Natural killer cell (primary cell): Measurements from ENCODE around the gene BTBD2. TPM values are rescaled to one million over a fixed set of nuclear protein-coding genes. Genes with fewer than 3 reads are reported as not detected.

ENCODE experiments used
- ATAC-seq, 3 donors: fragments of 150-1000 bp in 2 of 3; fragments of 200-7000 bp in 1 of 3; cut with Tn5 transposase; 1 replicate in 1 of 3; 2 replicates in 2 of 3; pipeline ENCODE4 v1.10.0; 2021; ENCODE audit warnings: mild to moderate bottlenecking in 2 of 3, moderate library complexity in 2 of 3
- DNase-seq, 2 donors: peaks; one replicate each; pipeline versions ENCODE4 v3.0.0 to v3.0.0-alpha.2; 2013 to 2021; ENCODE audit warnings: mixed read lengths in 1 of 2
- H3K27ac ChIP-seq: one replicate; pipeline ENCODE4 v1.5.1; 2013; ENCODE audit warnings: mild to moderate bottlenecking, low read length
- H3K27me3 ChIP-seq: one replicate; pipeline ENCODE4 v1.6.1; 2013; ENCODE audit warnings: low read length; ENCODE audit not compliant: control insufficient read depth, insufficient read depth
- H3K36me3 ChIP-seq: one replicate; pipeline ENCODE4 v1.6.1; 2013; ENCODE audit warnings: low read length; ENCODE audit not compliant: control insufficient read depth, insufficient read depth
- H3K4me1 ChIP-seq: one replicate; pipeline ENCODE4 v1.6.1; 2013; ENCODE audit warnings: low read length; ENCODE audit not compliant: control insufficient read depth, insufficient read depth
- H3K4me3 ChIP-seq: one replicate; pipeline ENCODE4 v1.5.1; 2013; ENCODE audit warnings: low read length
- H3K9me3 ChIP-seq: one replicate; pipeline ENCODE4 v1.6.1; 2013; ENCODE audit warnings: low read length; ENCODE audit not compliant: control insufficient read depth, insufficient read depth
- H3K27ac Mint-ChIP-seq, 2 donors: one replicate each; pipeline ENCODE4 v1.8.0; 2022; ENCODE audit warnings: mild to moderate bottlenecking in 2 of 2, mixed read lengths in 2 of 2, moderate library complexity in 1 of 2
- H3K27me3 Mint-ChIP-seq, 2 donors: one replicate each; pipeline ENCODE4 v1.8.0; 2022; ENCODE audit warnings: low read depth in 2 of 2, mixed read lengths in 2 of 2
- H3K36me3 Mint-ChIP-seq: one replicate; pipeline ENCODE4 v1.8.0; 2022; ENCODE audit warnings: mixed read lengths
- H3K4me1 Mint-ChIP-seq, 2 donors: one replicate each; pipeline ENCODE4 v1.8.0; 2022; ENCODE audit warnings: mixed read lengths in 2 of 2
- H3K4me3 Mint-ChIP-seq: one replicate; pipeline ENCODE4 v1.8.0; 2022; ENCODE audit warnings: mild to moderate bottlenecking, moderate library complexity, mixed read lengths
- H3K9me3 Mint-ChIP-seq, 2 donors: one replicate each; pipeline ENCODE4 v1.8.0; 2022; ENCODE audit warnings: mixed read lengths in 2 of 2
- CTCF ChIP-seq: fragments of 200-600 bp; IDR thresholded peaks from one replicate; pipeline ENCODE4 v1.8.0; 2022; ENCODE audit warnings: antibody characterized with exemption
- WGBS: methylation state at CpG from one replicate; pipeline ENCODE4 v1.1.7; 2013; ENCODE audit warnings: missing lambda C conversion rate; ENCODE audit not compliant: insufficient coverage; 5-methylcytosine and 5-hydroxymethylcytosine counted together
- intact Hi-C: fragments of 100-400 bp; cut with micrococcal nuclease; formaldehyde crosslinking; loops from one replicate; pipeline ENCODE4 v1.14.2; 2022
- total RNA-seq, 4 donors: library from RNA; stranded (reverse); fragments of 120-200 nt in 1 of 4; gene quantifications; one replicate each; pipeline versions ENCODE4 v1.2.3 to v1.2.4, GENCODE V29; 2013 to 2022

Gene BTBD2
- total RNA-seq, 3 donors from 2014 or later (not counting 1 experiment from before 2014, with no cell fraction given) = 47.6 to 57.0 (median 53.4) TPM

GRCh38 chr19:2061495-2062388, 46.2 kb upstream of the BTBD2 start:
- 1% methylated on average over 49 of the region's 50 CpGs for WGBS
- peaks cover 45% of the 10 kb centered on the region for H3K4me1 ChIP-seq
- no peaks in the 10 kb centered on the region for H3K27me3 ChIP-seq
- no peak for TF ChIP-seq CTCF
- peak overlapping the region; percentile 82 for H3K4me3 Mint-ChIP-seq
- no peaks in the 10 kb centered on the region for H3K27me3 Mint-ChIP-seq
- H3K9me3 Mint-ChIP-seq = no peaks in the 10 kb centered on the region
- peak overlapping the region; percentile 98 for H3K27ac Mint-ChIP-seq
- DNase-seq (peak; percentile 99 to 100), ATAC-seq (peak; percentile 89 to 97 (median 89))
- peaks cover 8 to 30% of the 10 kb centered on the region in 2 donors for H3K4me1 Mint-ChIP-seq
- H3K9me3 ChIP-seq = no peaks in the 10 kb centered on the region
- peak overlapping the region; percentile 97 for H3K27ac ChIP-seq
- peak overlapping the region; percentile 59 for H3K4me3 ChIP-seq
- no peaks in the 10 kb centered on the region for H3K36me3 Mint-ChIP-seq
- intact Hi-C loops = loop anchor here (1.0 to 5.0 kb wide), 2 partner anchors 19 to 36 kb away; partner anchors contain the start of genes IZUMO4 and MOB3A
- no peaks in the 10 kb centered on the region for H3K36me3 ChIP-seq

DNA sequence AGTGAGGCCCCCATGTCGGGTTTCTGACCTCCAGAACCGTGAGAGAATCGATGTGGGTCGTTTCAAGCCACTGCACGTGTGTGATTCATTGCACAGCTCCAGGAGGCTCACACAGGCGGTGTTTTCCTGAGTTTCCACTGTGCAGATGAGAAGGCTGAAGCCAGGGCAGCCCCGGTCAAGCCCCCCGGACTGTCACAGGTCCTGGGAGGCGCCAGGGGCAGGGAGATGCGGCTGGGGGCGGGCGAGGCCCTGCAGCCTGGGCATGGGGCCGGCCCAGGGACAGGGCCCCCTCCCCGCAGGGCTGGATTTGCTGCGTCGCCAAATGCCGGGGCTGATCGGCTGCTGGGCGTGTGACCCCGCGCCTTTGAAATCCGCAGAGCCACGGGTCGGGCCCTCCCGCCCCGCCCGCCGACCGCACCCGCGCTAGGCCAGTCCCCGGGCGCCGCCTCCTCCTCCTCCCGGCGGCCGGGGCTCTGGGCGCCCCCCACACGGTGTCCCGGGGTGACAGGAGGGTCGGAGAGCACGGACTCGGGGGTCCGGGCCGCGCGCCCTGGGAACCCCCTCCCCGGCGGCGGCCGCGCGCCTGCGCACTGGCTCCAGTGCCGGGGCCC, 45.5 kb upstream of the BTBD2 start:
- under 1% methylated on average over 55 of the region's 55 CpGs for WGBS
- H3K4me1 ChIP-seq = peaks cover 52% of the 10 kb centered on the region
- DNase-seq (peak in 1 of 2 donors; percentile 72), ATAC-seq (peak; percentile 55 to 73 (median 60))
- intact Hi-C loops = loop anchor here (1.0 to 5.0 kb wide), 2 partner anchors 19 to 36 kb away; partner anchors contain the start of genes IZUMO4 and MOB3A
- H3K36me3 ChIP-seq = no peaks in the 10 kb centered on the region
- Mint-ChIP-seq H3K4me1 (peaks cover 8 to 33% of the 10 kb centered on the region in 2 donors), H3K36me3 (no peaks in the 10 kb centered on the region), H3K27me3 (no peaks in the 10 kb centered on the region), H3K27ac (peak overlapping the region; percentile 98), H3K4me3 (peak overlapping the region; percentile 92), H3K9me3 (no peaks in the 10 kb centered on the region)
- H3K9me3 ChIP-seq = no peaks in the 10 kb centered on the region
- peak overlapping the region; percentile 97 for H3K27ac ChIP-seq
- H3K4me3 ChIP-seq = peak overlapping the region; percentile 52
- H3K27me3 ChIP-seq = no peaks in the 10 kb centered on the region
- TF ChIP-seq CTCF = no peak

GRCh38 chr19:2059422-2060201, 44.1 kb upstream of the BTBD2 start:
- H3K9me3 ChIP-seq = no peaks in the 10 kb centered on the region
- ATAC-seq (no peak), DNase-seq (no peak)
- intact Hi-C loops = loop anchor here (5.0 kb wide), 1 partner anchor 38 kb away; the partner anchor contains the start of genes IZUMO4 and MOB3A
- H3K4me3 ChIP-seq = no peak overlapping the region
- Mint-ChIP-seq H3K4me3 (peak overlapping the region; percentile 92), H3K27me3 (no peaks in the 10 kb centered on the region), H3K4me1 (peaks cover 8 to 38% of the 10 kb centered on the region in 2 donors), H3K36me3 (no peaks in the 10 kb centered on the region), H3K9me3 (no peaks in the 10 kb centered on the region), H3K27ac (peak overlapping the region; percentile 98)
- peak overlapping the region; percentile 97 for H3K27ac ChIP-seq
- WGBS = 91% methylated on average over 24 of the region's 24 CpGs
- TF ChIP-seq CTCF = no peak
- peaks cover 64% of the 10 kb centered on the region for H3K4me1 ChIP-seq
- no peaks in the 10 kb centered on the region for H3K36me3 ChIP-seq
- no peaks in the 10 kb centered on the region for H3K27me3 ChIP-seq
